HG03521 (cell line): Measurements from ENCODE around the gene GREB1L.
"Not testable (repeated sequence)": the region's sequence is repeated elsewhere in the genome, so short reads cannot be mapped to it uniquely, and the experiment has no call there.

ENCODE experiments used
- ATAC-seq: cut with Tn5 transposase; IDR thresholded peaks from one replicate; pipeline ENCODE4 v1.9.1; 2021; ENCODE audit warnings: mild to moderate bottlenecking, moderate library complexity; ENCODE audit not compliant: unreplicated experiment

The GREB1L gene

GRCh38 chr18:21362831-21363230 is 120.8 kb downstream of the GREB1L start:
- no peak for ATAC-seq

- ATAC-seq = no peak
Measured at GRCh38 chr18:21363348-21363747, 121.3 kb downstream of the GREB1L start.

- no peak for ATAC-seq
Measured at GRCh38 chr18:21364471-21364870, 122.4 kb downstream of the GREB1L start.

- no peak for ATAC-seq
Measured at GRCh38 chr18:21366896-21367295, 124.9 kb downstream of the GREB1L start.

GRCh38 chr18:21369146-21369545 is 127.1 kb downstream of the GREB1L start:
- no peak for ATAC-seq

- ATAC-seq = not testable (repeated sequence)
Measured at GRCh38 chr18:21369597-21369996, 127.6 kb downstream of the GREB1L start.

GRCh38 chr18:21383031-21383430 is 141.0 kb downstream of the GREB1L start:
- ATAC-seq = no peak

GRCh38 chr18:21386523-21387240 is 144.7 kb downstream of the GREB1L start:
- ATAC-seq = no peak

GRCh38 chr18:21387886-21388285 is 145.9 kb downstream of the GREB1L start:
- ATAC-seq = no peak

GRCh38 chr18:21389283-21389682 is 147.3 kb downstream of the GREB1L start:
- no peak for ATAC-seq

GRCh38 chr18:21389903-21390302 is 147.9 kb downstream of the GREB1L start:
- ATAC-seq = no peak

- no peak for ATAC-seq
Measured at GRCh38 chr18:21391074-21391673, 149.1 kb downstream of the GREB1L start.

- no peak for ATAC-seq
Measured at GRCh38 chr18:21393986-21394385, 152.0 kb downstream of the GREB1L start.

- ATAC-seq = no peak
Measured at GRCh38 chr18:21398121-21398520, 156.1 kb downstream of the GREB1L start.

- no peak for ATAC-seq
Measured at GRCh38 chr18:21402272-21402671, 160.2 kb downstream of the GREB1L start.

GRCh38 chr18:21404426-21404825 is 162.4 kb downstream of the GREB1L start:
- no peak for ATAC-seq

- no peak for ATAC-seq
Measured at GRCh38 chr18:21406116-21406515, 164.1 kb downstream of the GREB1L start.

GRCh38 chr18:21408681-21409080 is 166.6 kb downstream of the GREB1L start:
- no peak for ATAC-seq

GRCh38 chr18:21433436-21433835 is 191.4 kb downstream of the GREB1L start:
- no peak for ATAC-seq

GRCh38 chr18:21439431-21439846 is 197.4 kb downstream of the GREB1L start:
- ATAC-seq = no peak

GRCh38 chr18:21441670-21442069 is 199.6 kb downstream of the GREB1L start:
- ATAC-seq = no peak

GRCh38 chr18:21443776-21444464 is 201.9 kb downstream of the GREB1L start:
- ATAC-seq = no peak
